NOMO-1 treated with dmso at 0.1 percent for 144 hours (cell line): ENCODE data around the gene SLC12A9.

ENCODE experiments used
- DNase-seq: peaks from one replicate; lab custom pipeline; 2025; ENCODE audit not compliant: unreplicated experiment; lab: John Stamatoyannopoulos, UW

SLC12A9 gene

GRCh38 chr7:100894860-100895700 lies 42.6 kb downstream of the SLC12A9 start:
- no peak for DNase-seq

GRCh38 chr7:100895701-100895955 lies 43.1 kb downstream of the SLC12A9 start, which contains the start of gene ACHE:
ACHE (minus strand) TSS chr7:100895888; CDS start chr7:100894232, 1,656 bp downstream.
- no peak for DNase-seq

GRCh38 chr7:100895956-100896731 lies 43.6 kb downstream of the SLC12A9 start:
- no peak for DNase-seq

- DNase-seq, result no peak
Observed at GRCh38 chr7:100896732-100897608, 44.5 kb downstream of the SLC12A9 start.

- no peak for DNase-seq
Observed at GRCh38 chr7:100897772-100898454, 45.4 kb downstream of the SLC12A9 start.

GRCh38 chr7:100899432-100899831 lies 46.9 kb downstream of the SLC12A9 start:
- no peak for DNase-seq

GRCh38 chr7:100900978-100901377 lies 48.5 kb downstream of the SLC12A9 start:
- DNase-seq, result no peak

- DNase-seq, result no peak
Observed at GRCh38 chr7:100901921-100902332, 49.4 kb downstream of the SLC12A9 start.

- DNase-seq, result no peak
Observed at GRCh38 chr7:100902638-100903037, 50.1 kb downstream of the SLC12A9 start.

GRCh38 chr7:100908512-100908911 lies 56.0 kb downstream of the SLC12A9 start:
- no peak for DNase-seq

GRCh38 chr7:100910443-100910842 lies 57.9 kb downstream of the SLC12A9 start:
- DNase-seq, result peak; percentile 47

- no peak for DNase-seq
Observed at GRCh38 chr7:100911484-100911883, 59.0 kb downstream of the SLC12A9 start.

GRCh38 chr7:100914208-100914878 lies 61.8 kb downstream of the SLC12A9 start:
- DNase-seq, result no peak

- no peak for DNase-seq
Observed at GRCh38 chr7:100914879-100915447, 62.5 kb downstream of the SLC12A9 start.
